Astrocyte of the cerebellum (primary cell): ENCODE data around the gene GNG12.
A peak's percentile ranks its signal among the peaks of the same experiment; 100 is the strongest.

Source experiments
- DNase-seq: peaks from one replicate; pipeline ENCODE4 v3.0.0-alpha.2; 2011; ENCODE audit warnings: low read depth
- H3K4me3 ChIP-seq: 2 replicates; pipeline ENCODE4 v1.5.1; 2011; ENCODE audit warnings: mild to moderate bottlenecking, low read depth, low read length, moderate library complexity
- CTCF ChIP-seq: IDR thresholded peaks from 2 replicates; pipeline ENCODE4 v1.5.1; 2012; ENCODE audit warnings: low read length, low read depth, moderate library complexity, mild to moderate bottlenecking; ENCODE audit errors: missing control alignments
- in situ Hi-C: cut with HindIII; loops from 2 replicates; pipeline ENCODE4 v1.10.0; 2017; ENCODE audit warnings: low sequenced_read_pairs

The GNG12 gene

DNA sequence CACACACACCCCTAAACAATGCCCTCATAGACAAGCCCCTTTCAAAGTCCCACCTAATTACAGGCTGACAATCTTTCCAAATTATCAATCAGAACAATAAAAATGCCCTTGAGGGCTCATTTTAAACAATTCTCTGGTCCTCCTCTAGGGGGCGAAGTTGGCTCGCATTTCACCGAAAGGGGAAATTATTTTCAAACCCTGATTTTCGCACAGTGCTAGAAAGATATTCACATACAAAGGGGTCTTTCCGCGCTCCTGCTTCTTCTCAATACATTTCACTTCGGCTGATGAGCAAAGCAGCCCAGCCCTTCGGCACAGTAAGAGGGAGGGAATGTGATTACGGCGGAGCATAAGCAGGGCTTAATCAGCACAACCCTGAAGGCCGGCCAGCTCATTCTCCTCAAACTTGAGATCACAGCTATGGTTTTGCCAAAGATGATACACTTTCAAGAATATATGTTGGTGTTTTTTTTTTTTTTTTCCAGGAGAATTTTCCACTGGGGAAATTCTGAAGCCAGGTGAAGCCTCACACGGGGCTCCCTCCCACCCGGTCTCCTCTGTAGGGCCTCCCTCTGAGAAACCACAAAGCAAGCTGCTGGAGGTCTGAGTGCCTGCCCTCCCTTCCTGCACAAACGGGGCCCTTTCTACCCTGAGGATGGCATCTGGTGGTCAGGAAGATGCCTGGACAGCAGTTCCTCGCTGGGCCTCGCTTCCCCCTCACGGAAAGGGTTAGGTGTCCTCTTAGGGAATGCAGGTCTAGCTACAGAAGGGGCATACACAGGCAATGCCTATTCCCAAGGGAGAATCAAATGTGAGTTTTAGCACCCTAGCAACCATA lies 66.9 kb downstream of the GNG12 start:
- DNase-seq, result peak; percentile 70
- H3K4me3 ChIP-seq, result peak overlapping the region; percentile 24
- TF ChIP-seq CTCF, result peak; percentile 70
- in situ Hi-C loops, result loop anchor here (25.0 kb wide), 1 partner anchor 229 kb away; no protein-coding TSS in a partner anchor

DNA sequence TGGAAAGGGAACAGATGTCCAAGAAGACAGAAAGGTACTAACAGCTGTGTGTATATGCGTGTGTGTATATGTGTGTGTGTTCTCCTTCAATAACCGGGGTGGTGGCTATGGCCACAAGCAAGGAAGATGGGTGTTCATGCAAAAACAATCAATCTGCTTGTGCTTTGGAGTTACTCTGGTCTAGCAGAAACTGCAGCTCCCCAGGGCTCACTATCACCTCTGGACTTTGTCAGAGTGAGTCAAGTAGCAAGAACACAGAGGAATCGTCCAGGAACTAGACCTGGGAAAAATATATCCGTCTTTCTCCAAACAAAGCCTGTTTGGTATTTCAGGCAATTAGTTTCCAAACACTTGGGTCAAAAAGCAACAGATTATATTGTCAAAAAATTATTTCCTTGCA lies 68.6 kb downstream of the GNG12 start:
- no peak overlapping the region for H3K4me3 ChIP-seq
- in situ Hi-C loops, result loop anchor here (25.0 kb wide), 1 partner anchor 227 kb away; no protein-coding TSS in a partner anchor
- no peak for TF ChIP-seq CTCF
- DNase-seq, result no peak

DNA sequence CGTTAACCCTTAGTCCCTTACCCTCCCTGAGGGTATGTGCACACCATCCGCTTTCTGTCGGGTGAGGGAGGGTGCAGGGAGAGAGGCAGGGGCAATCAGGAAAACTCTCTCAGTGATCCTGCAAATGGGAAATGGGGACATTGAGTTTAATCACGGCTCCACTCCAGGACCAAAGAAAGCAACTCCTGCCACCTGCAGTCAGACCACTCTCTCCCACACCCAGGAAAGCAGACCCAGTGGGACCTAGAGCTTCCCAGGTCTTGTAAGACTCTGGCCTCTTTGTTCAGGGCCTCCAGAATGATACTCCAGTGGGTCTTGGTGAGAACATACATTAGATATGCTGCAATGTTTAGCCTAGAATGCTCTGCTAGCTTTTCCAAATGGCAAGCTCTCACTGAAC lies 71.5 kb downstream of the GNG12 start:
- no peak for TF ChIP-seq CTCF
- H3K4me3 ChIP-seq, result no peak overlapping the region
- no peak for DNase-seq
- in situ Hi-C loops, result loop anchor here (25.0 kb wide), 1 partner anchor 224 kb away; no protein-coding TSS in a partner anchor

DNA sequence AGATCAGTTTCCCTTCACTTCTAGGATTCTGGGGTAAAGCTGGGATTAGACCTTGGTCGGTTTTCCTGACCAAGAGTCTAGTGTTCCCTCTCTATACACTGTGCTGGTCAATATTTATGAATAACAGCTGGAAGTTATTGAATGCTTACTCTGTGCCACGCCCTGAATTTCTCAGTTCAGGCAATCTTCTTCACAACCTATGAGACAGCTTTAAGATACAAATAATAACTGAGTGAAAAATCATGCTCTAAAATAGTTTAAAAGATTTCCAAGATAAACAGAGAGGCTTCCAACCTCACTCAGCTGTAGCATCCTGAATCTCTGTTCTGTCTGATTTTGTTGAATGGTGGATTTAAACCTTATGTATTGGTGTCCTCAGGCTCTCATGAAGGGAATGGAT lies 72.2 kb downstream of the GNG12 start:
- H3K4me3 ChIP-seq, result no peak overlapping the region
- no peak for DNase-seq
- in situ Hi-C loops, result loop anchor here (25.0 kb wide), 1 partner anchor 224 kb away; no protein-coding TSS in a partner anchor
- TF ChIP-seq CTCF, result no peak

GRCh38 chr1:67760030-67760821 lies 73.0 kb downstream of the GNG12 start:
- in situ Hi-C loops, result loop anchor here (25.0 kb wide), 1 partner anchor 223 kb away; no protein-coding TSS in a partner anchor
- no peak for DNase-seq
- no peak overlapping the region for H3K4me3 ChIP-seq
- TF ChIP-seq CTCF, result peak; percentile 83

- no peak for TF ChIP-seq CTCF
- DNase-seq, result no peak
- H3K4me3 ChIP-seq, result no peak overlapping the region
- in situ Hi-C loops, result loop anchor here (25.0 kb wide), 1 partner anchor 222 kb away; no protein-coding TSS in a partner anchor
Measured at GRCh38 chr1:67759692-67760029, 73.6 kb downstream of the GNG12 start.
